WTC11 (cell line): ENCODE data around the gene ARHGAP22. TPM values are rescaled to one million over a fixed set of nuclear protein-coding genes. Genes with fewer than 3 reads are reported as not detected.

ENCODE experiments used
- ATAC-seq: fragments of 200-7000 bp; cut with Tn5 transposase; 2 replicates; pipeline ENCODE4 v1.10.0; 2021; ENCODE audit warnings: mild to moderate bottlenecking, moderate library complexity
- CTCF ChIA-PET: fragments of 300-600 bp; sonication (Branson Sonifier 250); formaldehyde crosslinking; loops from one replicate; lab custom pipeline; 2021; ENCODE audit warnings: antibody characterized with exemption; lab: Charles Lee
- POLR2A ChIA-PET: fragments of 350-600 bp; sonication (Branson Sonifier 250); formaldehyde crosslinking; loops from one replicate; lab custom pipeline; 2021; ENCODE audit warnings: antibody characterized with exemption; lab: Charles Lee
- DNase-seq: peaks from one replicate; pipeline ENCODE4 v3.0.0; 2021; ENCODE audit warnings: low spot score
- H3K27ac Mint-ChIP-seq: 2 replicates; pipeline ENCODE4 v1.8.0; 2021; ENCODE audit warnings: mixed read lengths
- H3K27me3 Mint-ChIP-seq: 2 replicates; pipeline ENCODE4 v1.8.0; 2021; ENCODE audit warnings: low read depth, mild to moderate bottlenecking, moderate library complexity, mixed read lengths
- H3K36me3 Mint-ChIP-seq: 2 replicates; pipeline ENCODE4 v1.8.0; 2021; ENCODE audit warnings: mixed read lengths
- H3K4me1 Mint-ChIP-seq: 2 replicates; pipeline ENCODE4 v1.8.0; 2022; ENCODE audit warnings: mixed read lengths
- H3K4me3 Mint-ChIP-seq: 2 replicates; pipeline ENCODE4 v1.8.0; 2021; ENCODE audit warnings: mild to moderate bottlenecking, moderate library complexity, mixed read lengths
- H3K9me3 Mint-ChIP-seq: 2 replicates; pipeline ENCODE4 v1.8.0; 2021; ENCODE audit warnings: mixed read lengths
- ATF2 ChIP-seq: sonication (generic); formaldehyde crosslinking; IDR thresholded peaks from 2 replicates; pipeline ENCODE4 v1.8.1; 2022; ENCODE audit warnings: low read depth, missing genetic modification reagents, borderline replicate concordance
- ATF6 ChIP-seq: sonication (generic); formaldehyde crosslinking; IDR thresholded peaks from 2 replicates; pipeline ENCODE4 v1.8.1; 2023; ENCODE audit warnings: mild to moderate bottlenecking, missing genetic modification reagents
- E2F1 ChIP-seq: sonication (generic); formaldehyde crosslinking; IDR thresholded peaks from 2 replicates; pipeline ENCODE4 v1.8.0; 2022; ENCODE audit warnings: mild to moderate bottlenecking, missing genetic modification reagents
- EMX1 ChIP-seq: fragments of 250-450 bp; sonication (Bioruptor Pico); IDR thresholded peaks from 2 replicates; pipeline ENCODE4 v1.8.0; 2021; ENCODE audit warnings: mild to moderate bottlenecking
- NFYB ChIP-seq: sonication (generic); formaldehyde crosslinking; conservative IDR thresholded peaks from 2 replicates; pipeline ENCODE4 v1.8.0; 2022; ENCODE audit warnings: low read depth, missing genetic modification reagents
- NR1H2 ChIP-seq: sonication (generic); formaldehyde crosslinking; IDR thresholded peaks from 2 replicates; pipeline ENCODE4 v1.9.0; 2021; ENCODE audit warnings: mild to moderate bottlenecking, moderate library complexity, missing genetic modification reagents
- NR2C2 ChIP-seq: sonication (generic); formaldehyde crosslinking; IDR thresholded peaks from 2 replicates; pipeline ENCODE4 v1.8.0; 2022; ENCODE audit warnings: mild to moderate bottlenecking, missing genetic modification reagents
- PREB ChIP-seq: sonication (generic); formaldehyde crosslinking; IDR thresholded peaks from 2 replicates; pipeline ENCODE4 v1.8.1; 2022; ENCODE audit warnings: mild to moderate bottlenecking, missing genetic modification reagents, moderate library complexity, borderline replicate concordance
- PRRX2 ChIP-seq: fragments of 250-450 bp; sonication (Bioruptor Pico); IDR thresholded peaks from 2 replicates; pipeline ENCODE4 v1.8.0; 2021; ENCODE audit warnings: mild to moderate bottlenecking
- ZMAT4 ChIP-seq: fragments of 250-450 bp; sonication (Bioruptor Pico); IDR thresholded peaks from 2 replicates; pipeline ENCODE4 v1.9.0; 2021; ENCODE audit warnings: mild to moderate bottlenecking
- ZNF138 ChIP-seq: sonication (generic); formaldehyde crosslinking; conservative IDR thresholded peaks from 2 replicates; pipeline ENCODE4 v1.8.1; 2022; ENCODE audit warnings: mild to moderate bottlenecking, moderate library complexity, missing genetic modification reagents
- ZNF263 ChIP-seq: sonication (generic); formaldehyde crosslinking; IDR thresholded peaks from 2 replicates; pipeline ENCODE4 v1.8.1; 2022; ENCODE audit warnings: low read depth, mild to moderate bottlenecking, moderate library complexity, missing genetic modification reagents
- total RNA-seq: library from RNA; stranded (reverse); gene quantifications from 3 replicates; pipeline ENCODE4 v1.2.3, GENCODE V29; 2021
- TF ChIP-seq, protein P1 (sequence below): sonication (generic); formaldehyde crosslinking; IDR thresholded peaks from 2 replicates; pipeline ENCODE4 v1.8.0; 2022; ENCODE audit warnings: mild to moderate bottlenecking, missing genetic modification reagents
- TF ChIP-seq, protein P2 (sequence below): fragments of 200-600 bp; IDR thresholded peaks from 2 replicates; pipeline ENCODE4 v1.8.0; 2022; ENCODE audit warnings: antibody characterized with exemption
- TF ChIP-seq, protein P3 (sequence below): fragments of 250-450 bp; sonication (Bioruptor Pico); conservative IDR thresholded peaks from 2 replicates; pipeline ENCODE4 v1.9.0; 2021; ENCODE audit warnings: mild to moderate bottlenecking

Gene ARHGAP22
- total RNA-seq, 1 experiment from 2014 or later: 8.6 TPM

- TF ChIP-seq, protein P1, sequence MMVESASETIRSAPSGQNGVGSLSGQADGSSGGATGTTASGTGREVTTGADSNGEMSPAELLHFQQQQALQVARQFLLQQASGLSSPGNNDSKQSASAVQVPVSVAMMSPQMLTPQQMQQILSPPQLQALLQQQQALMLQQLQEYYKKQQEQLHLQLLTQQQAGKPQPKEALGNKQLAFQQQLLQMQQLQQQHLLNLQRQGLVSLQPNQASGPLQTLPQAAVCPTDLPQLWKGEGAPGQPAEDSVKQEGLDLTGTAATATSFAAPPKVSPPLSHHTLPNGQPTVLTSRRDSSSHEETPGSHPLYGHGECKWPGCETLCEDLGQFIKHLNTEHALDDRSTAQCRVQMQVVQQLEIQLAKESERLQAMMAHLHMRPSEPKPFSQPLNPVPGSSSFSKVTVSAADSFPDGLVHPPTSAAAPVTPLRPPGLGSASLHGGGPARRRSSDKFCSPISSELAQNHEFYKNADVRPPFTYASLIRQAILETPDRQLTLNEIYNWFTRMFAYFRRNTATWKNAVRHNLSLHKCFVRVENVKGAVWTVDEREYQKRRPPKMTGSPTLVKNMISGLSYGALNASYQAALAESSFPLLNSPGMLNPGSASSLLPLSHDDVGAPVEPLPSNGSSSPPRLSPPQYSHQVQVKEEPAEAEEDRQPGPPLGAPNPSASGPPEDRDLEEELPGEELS (CRISPR knock-in tag): no peak
- no peak for TF ChIP-seq NR1H2
- no peak for TF ChIP-seq ZNF263
Measured at GRCh38 chr10:48459270-48460150, 145.4 kb downstream of the ARHGAP22 start (continued).

DNA sequence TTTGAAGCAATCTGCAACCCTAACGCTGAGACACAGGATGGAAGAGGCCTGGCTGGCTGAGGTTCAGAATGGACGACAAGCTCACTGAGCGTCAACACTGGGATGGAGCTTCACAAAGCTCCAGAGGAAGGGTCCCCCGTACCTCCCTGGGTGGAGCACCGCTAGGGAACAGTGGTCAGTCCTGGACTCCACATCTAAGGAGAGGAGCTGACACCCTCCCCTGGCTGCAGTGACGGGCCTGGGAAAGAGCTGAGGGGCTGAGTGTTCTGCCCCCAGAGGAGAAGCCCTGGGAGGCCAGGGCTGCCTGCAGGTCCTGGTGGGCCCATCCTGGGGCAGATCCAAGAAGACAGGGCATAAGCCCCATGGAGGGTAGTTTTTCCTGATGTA lies 146.2 kb downstream of the ARHGAP22 start:
- DNase-seq (no peak), ATAC-seq (no peak)
- Mint-ChIP-seq H3K36me3 (peaks cover 3% of the 10 kb centered on the region), H3K9me3 (peaks cover 5% of the 10 kb centered on the region; the same call in 1 of the 2 replicates), H3K27me3 (no peaks in the 10 kb centered on the region), H3K4me3 (no peak overlapping the region), H3K27ac (no peak overlapping the region), H3K4me1 (peaks cover 15% of the 10 kb centered on the region; the same call in 1 of the 2 replicates)
- ChIA-PET POLR2A (no interaction called here), CTCF (interaction anchor here (1.0 to 5.0 kb wide), 3 partner anchors 12 to 43 kb away, joined by 4 to 55 read pairs (median 24); no protein-coding TSS in a partner anchor)
- TF ChIP-seq ATF2 (CRISPR knock-in tag) (no peak), PREB (no peak), NFYB (CRISPR knock-in tag) (no peak), NR2C2 (CRISPR knock-in tag) (no peak), PRRX2 (no peak), ZMAT4 (no peak), ZNF138 (CRISPR knock-in tag) (no peak)
- TF ChIP-seq, protein P2, sequence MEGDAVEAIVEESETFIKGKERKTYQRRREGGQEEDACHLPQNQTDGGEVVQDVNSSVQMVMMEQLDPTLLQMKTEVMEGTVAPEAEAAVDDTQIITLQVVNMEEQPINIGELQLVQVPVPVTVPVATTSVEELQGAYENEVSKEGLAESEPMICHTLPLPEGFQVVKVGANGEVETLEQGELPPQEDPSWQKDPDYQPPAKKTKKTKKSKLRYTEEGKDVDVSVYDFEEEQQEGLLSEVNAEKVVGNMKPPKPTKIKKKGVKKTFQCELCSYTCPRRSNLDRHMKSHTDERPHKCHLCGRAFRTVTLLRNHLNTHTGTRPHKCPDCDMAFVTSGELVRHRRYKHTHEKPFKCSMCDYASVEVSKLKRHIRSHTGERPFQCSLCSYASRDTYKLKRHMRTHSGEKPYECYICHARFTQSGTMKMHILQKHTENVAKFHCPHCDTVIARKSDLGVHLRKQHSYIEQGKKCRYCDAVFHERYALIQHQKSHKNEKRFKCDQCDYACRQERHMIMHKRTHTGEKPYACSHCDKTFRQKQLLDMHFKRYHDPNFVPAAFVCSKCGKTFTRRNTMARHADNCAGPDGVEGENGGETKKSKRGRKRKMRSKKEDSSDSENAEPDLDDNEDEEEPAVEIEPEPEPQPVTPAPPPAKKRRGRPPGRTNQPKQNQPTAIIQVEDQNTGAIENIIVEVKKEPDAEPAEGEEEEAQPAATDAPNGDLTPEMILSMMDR: no peak

DNA sequence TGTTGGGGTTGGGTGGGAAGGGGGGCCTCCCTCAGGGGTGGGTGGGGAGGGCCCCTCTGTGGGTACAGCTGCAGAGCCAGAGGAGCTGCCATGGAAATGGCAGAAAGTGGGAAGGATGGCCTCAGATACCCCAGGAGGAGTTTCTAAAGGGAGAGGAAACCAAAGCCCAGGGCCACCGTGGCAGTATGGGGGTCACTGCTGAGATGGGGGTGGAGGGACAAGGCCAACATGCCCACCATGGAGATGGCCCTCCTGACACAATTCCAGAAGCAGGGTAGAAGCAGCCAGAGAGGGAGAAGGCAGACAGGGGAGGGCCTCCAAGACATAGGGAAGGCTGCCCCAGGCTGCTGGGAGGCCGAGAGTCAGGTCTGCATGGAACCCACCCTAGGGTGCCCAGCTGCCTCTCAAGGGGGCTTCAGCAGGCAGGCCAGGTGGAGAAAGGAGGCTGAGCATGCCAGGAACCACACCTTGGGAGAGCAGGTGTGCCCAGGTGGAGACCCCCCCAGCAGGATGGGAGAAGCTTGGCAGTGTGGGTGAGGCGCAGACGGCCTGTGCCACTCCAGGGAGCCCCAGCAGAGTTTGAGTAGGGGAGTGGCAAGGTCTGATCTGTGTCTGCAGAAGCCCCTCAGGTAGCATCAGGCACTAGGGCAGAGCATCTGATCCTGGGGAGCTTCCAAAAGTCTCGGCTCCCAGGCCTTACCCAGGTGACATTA lies 146.8 kb downstream of the ARHGAP22 start:
- no peak overlapping the region for H3K27ac Mint-ChIP-seq
- no peak overlapping the region for H3K4me3 Mint-ChIP-seq
- peaks cover 5% of the 10 kb centered on the region; the same call in 1 of the 2 replicates for H3K9me3 Mint-ChIP-seq
- ATAC-seq (no peak), DNase-seq (no peak)
- peaks cover 3% of the 10 kb centered on the region for H3K36me3 Mint-ChIP-seq
- peaks cover 13% of the 10 kb centered on the region; the same call in 1 of the 2 replicates for H3K4me1 Mint-ChIP-seq
- ChIA-PET CTCF (interaction anchor here (5.0 kb wide), 1 partner anchor 13 kb away, joined by 55 read pairs; no protein-coding TSS in a partner anchor), POLR2A (no interaction called here)
- no peaks in the 10 kb centered on the region for H3K27me3 Mint-ChIP-seq
- TF ChIP-seq EMX1 (CRISPR knock-in tag): no peak
- TF ChIP-seq, protein P3, sequence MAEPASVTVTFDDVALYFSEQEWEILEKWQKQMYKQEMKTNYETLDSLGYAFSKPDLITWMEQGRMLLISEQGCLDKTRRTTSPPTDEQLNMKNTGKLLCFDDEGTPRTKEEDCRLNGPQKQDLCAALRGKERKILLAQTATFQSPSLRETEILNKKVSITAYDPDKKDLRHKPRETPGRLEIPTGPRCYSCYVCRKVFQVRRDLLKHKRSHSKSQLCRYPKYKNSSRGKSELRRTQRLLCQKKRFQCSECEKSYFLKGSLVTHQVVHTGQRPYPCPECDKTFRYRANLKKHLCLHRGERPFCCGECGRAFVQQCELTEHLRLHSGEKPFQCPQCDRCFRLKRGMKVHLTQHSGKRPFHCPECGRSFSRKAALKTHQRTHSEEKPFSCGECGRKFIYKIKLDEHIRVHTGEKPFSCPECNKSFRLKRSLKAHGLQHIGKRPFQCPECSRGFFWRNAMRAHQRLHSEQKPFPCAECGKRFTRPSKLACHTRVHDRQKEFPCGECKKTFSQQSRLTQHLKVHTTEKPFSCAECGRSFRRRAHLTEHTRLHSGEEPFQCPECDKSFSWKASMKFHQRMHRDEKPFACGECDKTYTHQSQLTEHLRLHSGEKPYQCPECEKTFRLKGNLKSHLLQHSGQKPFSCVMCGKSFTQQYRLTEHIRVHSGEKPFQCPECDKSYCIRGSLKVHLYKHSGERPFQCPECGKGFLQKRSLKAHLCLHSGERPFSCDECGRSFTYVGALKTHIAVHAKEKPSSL (CRISPR knock-in tag): no peak
- TF ChIP-seq E2F1 (CRISPR knock-in tag): no peak
- no peak for TF ChIP-seq ATF6
